Activated CD8-positive, alpha-beta memory T cell treated with anti-CD3 and anti-CD28 coated beads for 24 hours (primary cell): ENCODE results near the gene ZNF831.

Experiments
- DNase-seq: peaks from one replicate; pipeline ENCODE4 v3.0.0-alpha.2; 2020

The ZNF831 gene

GRCh38 chr20:59217794-59218280, 54.2 kb downstream of the ZNF831 start:
- no peak for DNase-seq

GRCh38 chr20:59219211-59219610, 55.6 kb downstream of the ZNF831 start:
- DNase-seq = no peak

GRCh38 chr20:59220161-59220560, 56.5 kb downstream of the ZNF831 start:
- DNase-seq = no peak

GRCh38 chr20:59221049-59221706, 57.6 kb downstream of the ZNF831 start:
- DNase-seq = no peak

- no peak for DNase-seq
Measured at GRCh38 chr20:59221707-59222252, 58.2 kb downstream of the ZNF831 start.

- DNase-seq = peak; percentile 95
Measured at GRCh38 chr20:59222253-59223181, 58.9 kb downstream of the ZNF831 start.

- no peak for DNase-seq
Measured at GRCh38 chr20:59223182-59223601, 59.6 kb downstream of the ZNF831 start.

GRCh38 chr20:59223750-59224149, 60.1 kb downstream of the ZNF831 start:
- no peak for DNase-seq

- no peak for DNase-seq
Measured at GRCh38 chr20:59224236-59224635, 60.6 kb downstream of the ZNF831 start.

- no peak for DNase-seq
Measured at GRCh38 chr20:59230385-59230784, 66.8 kb downstream of the ZNF831 start.

- no peak for DNase-seq
Measured at GRCh38 chr20:59231124-59231804, 67.6 kb downstream of the ZNF831 start.

- no peak for DNase-seq
Measured at GRCh38 chr20:59232618-59233017, 69.0 kb downstream of the ZNF831 start.

GRCh38 chr20:59235226-59235625, 71.6 kb downstream of the ZNF831 start:
- DNase-seq = no peak

GRCh38 chr20:59240006-59240405, 76.4 kb downstream of the ZNF831 start:
- DNase-seq = no peak

GRCh38 chr20:59242714-59243626, 79.3 kb downstream of the ZNF831 start:
- DNase-seq = no peak

GRCh38 chr20:59246691-59247400, 83.2 kb downstream of the ZNF831 start:
- no peak for DNase-seq

- no peak for DNase-seq
Measured at GRCh38 chr20:59247731-59248684, 84.4 kb downstream of the ZNF831 start.

- DNase-seq = no peak
Measured at GRCh38 chr20:59250293-59250692, 86.7 kb downstream of the ZNF831 start.

- no peak for DNase-seq
Measured at GRCh38 chr20:59253325-59253724, 89.7 kb downstream of the ZNF831 start.

- DNase-seq = peak; percentile 63
Measured at GRCh38 chr20:59253779-59254319, 90.2 kb downstream of the ZNF831 start.
